Lung (tissue), 12 donors: ENCODE data around the gene MED13L. TPM values are rescaled to one million over a fixed set of nuclear protein-coding genes. Genes with fewer than 3 reads are reported as not detected.

Experiments used
- ATAC-seq: fragments of 200-7000 bp; cut with Tn5 transposase; one replicate; pipeline ENCODE4 v1.9.1; 2020; ENCODE audit warnings: moderate number of reproducible peaks; ENCODE audit not compliant: insufficient read depth, low FRiP score
- DNase-seq, 3 donors: peaks; one replicate each; pipeline ENCODE4 v3.0.0-alpha.2; 2013 to 2017
- H3K27ac ChIP-seq, 2 donors: one replicate each; pipeline ENCODE4 v1.5.1; 2013; ENCODE audit warnings: mild to moderate bottlenecking in 2 of 2, moderate library complexity in 2 of 2, control low read depth in 1 of 2, inconsistent platforms in 1 of 2, low read depth in 1 of 2, low read length in 1 of 2
- H3K27me3 ChIP-seq, 3 donors: one replicate each; pipeline ENCODE4 v1.5.1; 2013; ENCODE audit warnings: low read length in 2 of 3; ENCODE audit not compliant: control insufficient read depth in 3 of 3, insufficient read depth in 3 of 3
- H3K36me3 ChIP-seq, 4 donors: one replicate each; pipeline ENCODE4 v1.5.1; 2013; ENCODE audit warnings: low read length in 4 of 4, mild to moderate bottlenecking in 1 of 4, moderate library complexity in 1 of 4; ENCODE audit not compliant: control insufficient read depth in 4 of 4, insufficient read depth in 4 of 4
- H3K4me1 ChIP-seq, 5 donors: one replicate each; pipeline ENCODE4 v1.5.1; 2013; ENCODE audit warnings: low read length in 5 of 5, mild to moderate bottlenecking in 2 of 5, moderate library complexity in 1 of 5; ENCODE audit not compliant: control insufficient read depth in 5 of 5, insufficient read depth in 5 of 5
- H3K4me3 ChIP-seq: one replicate; pipeline ENCODE4 v1.5.1; 2013; ENCODE audit warnings: mild to moderate bottlenecking, control low read depth, moderate library complexity
- H3K9ac ChIP-seq, 2 donors: one replicate each; pipeline ENCODE4 v1.5.1; 2013; ENCODE audit warnings: low read length in 2 of 2, control low read depth in 1 of 2; ENCODE audit not compliant: insufficient read depth in 1 of 2
- H3K9me3 ChIP-seq, 4 donors: one replicate each; pipeline ENCODE4 v1.5.1; 2013; ENCODE audit warnings: low read length in 3 of 4, mild to moderate bottlenecking in 1 of 4, moderate library complexity in 1 of 4; ENCODE audit not compliant: control insufficient read depth in 4 of 4, insufficient read depth in 3 of 4
- WGBS, 2 donors: extraction: QIAGEN DNeasy Blood & Tissue Kit; methylation state at CpG; one replicate each; pipeline ENCODE4 v1.1.7; 2013; 5-methylcytosine and 5-hydroxymethylcytosine counted together
- polyA plus RNA-seq, 2 donors: library from polyadenylated mRNA; stranded (reverse); fragments of 200-250 nt; gene quantifications; one replicate each; pipeline ENCODE4 v1.2.1, GENCODE V29; 2013
- total RNA-seq, 2 donors: library from RNA; depleted of rRNA in 1 of 2; stranded (reverse); fragments of >200 nt in 1 of 2; gene quantifications; one replicate each; pipeline ENCODE4 v1.2.1, GENCODE V29; 2014 to 2021
- TF ChIP-seq, protein P1 (sequence below): IDR thresholded peaks from 2 replicates; pipeline ENCODE4 v1.5.1; 2012; ENCODE audit warnings: mild to moderate bottlenecking; ENCODE audit errors: control extremely low read depth, extremely low read depth
- donor health status: control.
- donor health status: control.
- donor health status: Bipolar disorder and iron deficiency.
- donor health status: healthy.
- donor health status: DM: yes; HTN: yes; CAD: no.

Gene MED13L
- total and polyA plus RNA-seq, 4 donors = 18.2 to 329 (median 71.4) TPM

DNA sequence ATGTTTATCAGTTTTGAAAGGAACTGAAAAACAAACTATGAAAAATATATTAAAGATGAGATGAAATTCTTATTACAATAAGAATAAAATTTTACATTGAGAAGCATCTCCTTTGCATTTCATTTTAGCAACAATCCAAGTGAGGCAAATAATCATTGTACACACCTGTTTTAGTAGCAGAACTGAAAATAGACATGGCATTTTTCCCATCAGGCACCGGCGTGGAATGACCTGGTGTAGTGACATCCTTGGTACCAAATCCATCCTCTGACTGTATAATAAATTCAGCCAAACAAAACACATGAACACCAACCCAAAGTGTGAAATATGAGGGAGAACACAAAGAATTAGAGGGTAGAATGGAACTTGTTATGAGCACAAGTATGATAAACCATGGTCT is 271.4 kb downstream of the MED13L start:
- Histone ChIP-seq H3K27me3 (no peaks in the 10 kb centered on the region), H3K27ac (no peak overlapping the region), H3K9me3 (no peaks in the 10 kb centered on the region), H3K9ac (no peak overlapping the region), H3K4me3 (no peak overlapping the region), H3K4me1 (no peaks in the 10 kb centered on the region), H3K36me3 (peaks cover 14 to 37% (median 28%) of the 10 kb centered on the region in 4 donors)
- DNase-seq (no peak), ATAC-seq (no peak)
- TF ChIP-seq, protein P1, sequence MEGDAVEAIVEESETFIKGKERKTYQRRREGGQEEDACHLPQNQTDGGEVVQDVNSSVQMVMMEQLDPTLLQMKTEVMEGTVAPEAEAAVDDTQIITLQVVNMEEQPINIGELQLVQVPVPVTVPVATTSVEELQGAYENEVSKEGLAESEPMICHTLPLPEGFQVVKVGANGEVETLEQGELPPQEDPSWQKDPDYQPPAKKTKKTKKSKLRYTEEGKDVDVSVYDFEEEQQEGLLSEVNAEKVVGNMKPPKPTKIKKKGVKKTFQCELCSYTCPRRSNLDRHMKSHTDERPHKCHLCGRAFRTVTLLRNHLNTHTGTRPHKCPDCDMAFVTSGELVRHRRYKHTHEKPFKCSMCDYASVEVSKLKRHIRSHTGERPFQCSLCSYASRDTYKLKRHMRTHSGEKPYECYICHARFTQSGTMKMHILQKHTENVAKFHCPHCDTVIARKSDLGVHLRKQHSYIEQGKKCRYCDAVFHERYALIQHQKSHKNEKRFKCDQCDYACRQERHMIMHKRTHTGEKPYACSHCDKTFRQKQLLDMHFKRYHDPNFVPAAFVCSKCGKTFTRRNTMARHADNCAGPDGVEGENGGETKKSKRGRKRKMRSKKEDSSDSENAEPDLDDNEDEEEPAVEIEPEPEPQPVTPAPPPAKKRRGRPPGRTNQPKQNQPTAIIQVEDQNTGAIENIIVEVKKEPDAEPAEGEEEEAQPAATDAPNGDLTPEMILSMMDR = no peak
- WGBS, 2 donors = 93 to 95% methylated on average over 2 of the region's 2 CpGs

DNA sequence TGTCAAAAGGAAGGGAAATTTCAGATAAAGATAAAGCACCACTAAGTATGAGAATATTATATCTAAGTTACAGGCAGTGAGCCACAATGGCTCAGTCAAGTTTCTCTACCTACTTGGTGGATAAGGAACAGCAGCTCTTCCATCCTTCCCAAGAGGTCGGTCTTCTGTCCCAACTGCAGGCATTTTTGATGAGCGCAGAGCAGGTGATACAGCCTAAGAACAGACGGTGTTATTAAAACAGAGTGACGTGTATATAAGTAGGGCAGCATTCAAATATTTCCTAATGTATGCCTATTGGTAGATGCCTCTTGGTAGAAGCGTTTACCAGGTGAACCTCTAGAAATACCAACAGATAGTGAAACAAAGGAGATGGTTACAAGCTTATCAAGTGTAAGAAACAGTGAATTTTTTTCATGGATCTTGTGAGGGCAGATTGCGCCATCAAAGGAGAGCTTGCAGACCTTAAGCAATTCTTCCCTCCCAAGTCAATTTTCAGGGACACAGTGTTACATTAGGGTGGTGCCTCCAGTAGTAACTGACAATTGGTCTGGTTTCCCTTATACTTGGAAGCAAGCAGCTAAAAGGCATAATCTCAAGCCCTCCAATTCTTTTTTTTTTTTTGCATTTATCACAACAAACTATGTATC is 274.5 kb downstream of the MED13L start:
- H3K9me3 ChIP-seq = no peaks in the 10 kb centered on the region
- DNase-seq (no peak), ATAC-seq (no peak)
- TF ChIP-seq, protein P1 = no peak
- H3K4me3 ChIP-seq = no peak overlapping the region
- WGBS, 2 donors = 92% methylated on average over 6 of the region's 6 CpGs
- no peaks in the 10 kb centered on the region for H3K27me3 ChIP-seq
- H3K36me3 ChIP-seq = peaks cover 9 to 32% (median 21%) of the 10 kb centered on the region in 4 donors
- peaks cover 0 to 10% (median 3%) of the 10 kb centered on the region in 5 donors for H3K4me1 ChIP-seq
- H3K27ac ChIP-seq = no peak overlapping the region
- no peak overlapping the region for H3K9ac ChIP-seq

DNA sequence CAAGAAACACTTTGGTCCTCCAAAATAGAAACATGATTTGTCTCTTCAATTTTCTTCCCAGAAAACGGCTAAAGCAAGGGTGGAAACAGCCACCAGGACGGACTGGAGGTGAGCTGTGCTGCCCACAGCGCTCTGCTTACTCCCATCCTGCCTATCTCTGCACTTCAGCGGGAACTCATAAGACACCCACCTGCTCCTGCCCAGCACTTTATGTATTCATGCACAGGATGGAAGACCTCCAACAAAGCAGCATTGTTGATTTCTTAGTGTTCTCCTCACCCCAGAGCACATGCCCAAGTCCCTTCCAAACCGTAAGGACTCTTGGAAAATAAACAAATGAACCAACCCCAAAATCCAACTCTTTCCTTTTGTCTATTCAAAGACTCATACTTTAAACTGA is 277.2 kb downstream of the MED13L start:
- Histone ChIP-seq H3K4me3 (no peak overlapping the region), H3K27me3 (no peaks in the 10 kb centered on the region), H3K9ac (no peak overlapping the region), H3K36me3 (peaks cover 11 to 23% (median 13%) of the 10 kb centered on the region in 4 donors), H3K4me1 (peaks cover 0 to 10% (median 3%) of the 10 kb centered on the region in 5 donors), H3K9me3 (no peaks in the 10 kb centered on the region), H3K27ac (no peak overlapping the region)
- no peak for ATAC-seq
- TF ChIP-seq, protein P1 = no peak
- 86 to 91% methylated on average over 5 of the region's 5 CpGs for WGBS, 2 donors
- no peak for DNase-seq

DNA sequence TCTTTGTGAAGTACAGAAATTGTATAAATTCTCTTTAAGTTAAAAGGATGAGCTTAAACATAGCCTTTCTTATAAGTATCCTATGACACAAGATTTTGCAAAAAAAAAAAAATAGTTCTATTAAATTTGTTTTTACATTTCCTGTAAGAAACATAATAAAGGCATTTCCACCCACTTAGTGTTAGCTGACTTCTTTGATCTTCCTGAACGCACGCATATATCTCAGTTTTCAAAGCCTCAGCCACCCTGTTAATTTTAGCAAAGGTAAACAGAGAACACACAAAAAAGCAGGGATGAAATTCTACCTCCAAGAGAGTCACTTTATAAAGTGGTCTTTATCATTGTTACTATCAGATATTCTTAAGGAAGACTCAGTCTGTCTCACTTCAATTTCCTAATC is 277.9 kb downstream of the MED13L start:
- WGBS, 2 donors = 65 to 73% methylated on average over 2 of the region's 2 CpGs
- DNase-seq (no peak), ATAC-seq (no peak)
- no peaks in the 10 kb centered on the region for H3K27me3 ChIP-seq
- TF ChIP-seq, protein P1 = no peak
- H3K4me3 ChIP-seq = no peak overlapping the region
- H3K36me3 ChIP-seq = peaks cover 13 to 18% (median 15%) of the 10 kb centered on the region in 4 donors
- no peak overlapping the region for H3K27ac ChIP-seq
- peaks cover 0 to 10% (median 3%) of the 10 kb centered on the region in 5 donors for H3K4me1 ChIP-seq
- H3K9ac ChIP-seq = no peak overlapping the region
- H3K9me3 ChIP-seq = no peaks in the 10 kb centered on the region
